Fibroblast of pulmonary artery (primary cell): Measurements from ENCODE around the gene ISM2.
"Not testable (repeated sequence)": the region's sequence is repeated elsewhere in the genome, so short reads cannot be mapped to it uniquely, and the experiment has no call there.

Experiments used
- DNase-seq: peaks from one replicate; pipeline ENCODE4 v3.0.0-alpha.2; 2010; ENCODE audit warnings: low read depth
- H3K4me3 ChIP-seq: replicated peaks from 2 replicates; pipeline ENCODE4 v1.5.1; 2011; ENCODE audit warnings: low read depth, mild to moderate bottlenecking, control low read depth, low read length, moderate library complexity
- TF ChIP-seq, protein P1 (sequence below): IDR thresholded peaks from 2 replicates; pipeline ENCODE4 v1.5.1; 2011; ENCODE audit warnings: mild to moderate bottlenecking, control low read depth, low read length, inconsistent platforms; ENCODE audit errors: missing control alignments

Gene ISM2

DNA sequence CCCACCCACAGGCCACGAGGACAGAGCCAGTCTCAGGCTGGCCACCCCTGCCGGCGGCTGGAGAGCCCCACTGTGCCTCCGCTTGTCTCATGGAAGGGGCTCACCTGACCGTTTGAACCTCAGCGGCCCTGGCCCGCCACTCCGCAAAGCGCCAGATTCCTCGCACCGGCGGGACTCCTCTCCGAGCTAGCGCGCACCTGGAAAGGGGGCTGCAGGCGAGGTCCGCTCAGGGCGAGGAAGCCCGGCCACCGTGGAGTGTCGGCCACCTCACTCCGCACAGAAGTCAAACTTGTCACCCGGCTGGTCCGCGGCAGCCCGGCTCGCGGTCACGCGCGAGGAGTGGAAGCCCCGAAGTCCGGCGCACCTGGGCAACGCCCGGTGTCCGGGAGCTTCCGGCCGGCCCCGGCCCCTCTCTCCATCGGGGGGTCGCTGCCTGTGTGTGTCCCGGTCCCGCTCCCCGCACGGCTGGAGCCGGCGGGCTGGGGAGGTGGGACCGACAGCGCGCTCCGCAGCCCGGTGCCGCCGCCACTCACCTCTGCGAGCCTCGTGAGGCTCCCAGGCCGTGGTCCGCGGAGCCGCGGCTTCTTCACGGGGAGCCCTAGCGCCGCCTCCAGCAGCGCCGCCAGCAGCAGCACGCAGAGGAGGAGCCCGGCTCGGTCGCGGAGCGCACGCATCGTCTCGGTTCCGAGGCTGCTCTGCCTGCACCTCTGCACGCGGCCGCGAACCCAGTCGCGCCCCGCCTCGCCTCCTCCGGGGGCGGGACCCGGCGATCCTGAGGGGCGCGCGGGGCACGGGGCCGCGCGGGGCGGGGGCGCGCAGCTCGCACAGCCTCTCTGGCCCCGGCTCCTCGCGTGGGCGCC lies at the start of gene ISM2:
TSS of gene ISM2 (minus strand) at position 697 of the 860 bp plus-strand sequence. CDS start at position 674, 23 bp downstream.
- TF ChIP-seq, protein P1, sequence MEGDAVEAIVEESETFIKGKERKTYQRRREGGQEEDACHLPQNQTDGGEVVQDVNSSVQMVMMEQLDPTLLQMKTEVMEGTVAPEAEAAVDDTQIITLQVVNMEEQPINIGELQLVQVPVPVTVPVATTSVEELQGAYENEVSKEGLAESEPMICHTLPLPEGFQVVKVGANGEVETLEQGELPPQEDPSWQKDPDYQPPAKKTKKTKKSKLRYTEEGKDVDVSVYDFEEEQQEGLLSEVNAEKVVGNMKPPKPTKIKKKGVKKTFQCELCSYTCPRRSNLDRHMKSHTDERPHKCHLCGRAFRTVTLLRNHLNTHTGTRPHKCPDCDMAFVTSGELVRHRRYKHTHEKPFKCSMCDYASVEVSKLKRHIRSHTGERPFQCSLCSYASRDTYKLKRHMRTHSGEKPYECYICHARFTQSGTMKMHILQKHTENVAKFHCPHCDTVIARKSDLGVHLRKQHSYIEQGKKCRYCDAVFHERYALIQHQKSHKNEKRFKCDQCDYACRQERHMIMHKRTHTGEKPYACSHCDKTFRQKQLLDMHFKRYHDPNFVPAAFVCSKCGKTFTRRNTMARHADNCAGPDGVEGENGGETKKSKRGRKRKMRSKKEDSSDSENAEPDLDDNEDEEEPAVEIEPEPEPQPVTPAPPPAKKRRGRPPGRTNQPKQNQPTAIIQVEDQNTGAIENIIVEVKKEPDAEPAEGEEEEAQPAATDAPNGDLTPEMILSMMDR, result no peak
- peak; percentile 41 for DNase-seq
- H3K4me3 ChIP-seq, result peak within 1 kb of the TSS; percentile 43

DNA sequence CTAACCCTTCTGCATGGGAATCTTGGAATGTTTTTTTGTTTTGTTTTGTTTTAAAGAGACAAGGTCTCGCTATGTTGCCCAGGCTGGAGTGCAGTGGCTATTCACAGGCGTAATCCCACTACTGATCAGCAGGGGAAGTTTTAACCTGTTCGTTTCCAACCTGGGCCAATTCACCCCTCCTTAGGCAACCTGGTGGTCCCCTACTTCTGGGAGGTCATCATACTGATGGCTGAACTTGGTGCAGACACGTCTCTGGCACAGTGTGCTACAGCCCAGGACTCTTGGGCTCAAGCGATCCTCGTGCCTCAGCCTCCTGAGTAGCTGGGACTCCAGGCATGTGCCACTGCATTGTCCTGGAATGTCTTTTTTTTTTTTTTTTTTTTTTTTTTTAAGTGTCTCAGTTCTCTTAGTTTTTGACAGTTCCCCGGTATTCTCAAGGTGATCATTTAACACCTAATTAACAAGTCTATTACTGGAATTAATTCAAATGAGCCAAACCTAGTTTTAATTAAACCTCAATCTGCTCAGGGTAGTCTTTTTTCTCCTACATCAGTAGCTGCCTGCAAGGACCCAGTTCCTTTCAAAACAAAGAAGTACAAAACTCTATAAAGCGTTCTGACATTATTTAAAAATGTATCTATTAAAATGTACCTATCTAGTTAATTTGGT lies 49.0 kb upstream of the ISM2 start:
- no peak overlapping the region for H3K4me3 ChIP-seq
- DNase-seq, result no peak
- TF ChIP-seq, protein P1, result peak; percentile 14

DNA sequence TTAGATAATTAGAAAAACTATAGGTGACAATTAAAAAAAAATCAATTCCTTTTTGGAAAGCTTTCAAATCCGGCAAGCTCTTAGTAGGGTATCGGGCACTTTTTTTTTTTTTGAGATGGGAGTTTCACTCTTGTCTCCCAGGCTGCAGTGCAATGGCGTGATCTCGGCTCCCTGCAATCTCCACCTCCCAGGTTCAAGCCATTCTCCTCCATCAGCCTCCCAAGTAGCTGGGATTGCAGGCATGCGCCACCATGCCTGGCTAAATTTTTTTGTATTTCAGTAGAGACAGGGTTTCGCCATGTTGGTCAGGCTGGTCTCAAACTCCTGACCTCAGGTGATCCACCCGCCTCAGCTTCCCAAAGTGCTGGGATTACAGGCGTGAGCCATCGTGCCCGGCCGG lies 46.6 kb upstream of the ISM2 start:
- DNase-seq, H3K4me3 ChIP-seq: not testable (repeated sequence)

DNA sequence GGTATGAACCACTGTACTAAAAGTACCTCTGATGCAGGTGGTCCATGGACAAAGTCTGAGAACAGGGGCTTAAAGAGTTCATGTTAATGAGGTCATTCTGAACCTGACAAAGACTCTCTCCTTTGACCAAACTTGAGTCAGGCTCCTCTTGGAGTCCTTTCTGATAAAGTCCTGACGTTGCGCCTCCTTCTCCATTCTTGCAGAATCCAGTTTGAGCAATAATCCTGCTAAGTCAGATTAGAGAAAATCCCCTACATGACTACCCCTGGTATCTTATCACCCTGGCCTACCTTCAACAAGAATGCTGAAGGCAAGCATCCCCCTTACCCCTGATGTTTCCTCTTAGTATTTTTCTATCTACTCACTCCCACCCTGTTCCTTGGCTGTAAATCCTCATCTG lies 46.0 kb upstream of the ISM2 start:
- peak; percentile 8 for DNase-seq
- TF ChIP-seq, protein P1, result no peak

DNA sequence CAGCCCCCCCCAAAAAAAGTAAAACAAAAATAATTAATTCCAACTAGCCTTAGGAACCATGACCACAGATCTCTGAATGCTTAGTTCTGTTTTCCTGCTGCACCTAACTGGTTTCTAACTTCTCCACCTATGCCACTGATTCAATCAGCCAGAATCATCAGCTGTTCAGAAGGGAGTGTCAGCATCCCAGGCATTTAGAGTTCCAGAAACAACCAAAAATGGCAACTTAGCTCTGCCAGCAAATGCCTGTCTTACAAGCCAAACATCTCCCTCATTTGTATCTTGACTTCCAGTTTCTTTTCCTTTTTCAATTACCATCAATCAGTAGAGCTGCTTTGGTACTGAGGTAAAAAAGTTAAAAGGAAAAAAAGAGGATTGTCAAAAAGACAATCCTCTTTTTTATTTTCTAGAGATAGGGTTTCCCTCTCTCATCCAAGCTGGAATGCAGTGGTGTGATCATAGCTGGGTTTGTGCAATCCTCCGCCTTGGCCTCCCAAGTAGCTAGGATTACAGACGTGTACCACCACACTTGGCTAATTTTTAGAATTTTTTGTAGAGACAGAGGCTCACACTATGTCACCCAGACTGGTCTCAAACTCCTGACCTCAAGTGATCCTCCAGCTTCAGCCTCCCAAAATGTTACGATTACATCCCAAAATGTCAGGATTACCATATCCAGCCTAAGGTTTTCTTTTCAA lies 45.2 kb upstream of the ISM2 start:
- H3K4me3 ChIP-seq, result no peak overlapping the region
- TF ChIP-seq, protein P1, result no peak
- DNase-seq, result peak; percentile 36

More for the DNA sequence above, 46.0 kb upstream of the ISM2 start:
- H3K4me3 ChIP-seq, result no peak overlapping the region

DNA sequence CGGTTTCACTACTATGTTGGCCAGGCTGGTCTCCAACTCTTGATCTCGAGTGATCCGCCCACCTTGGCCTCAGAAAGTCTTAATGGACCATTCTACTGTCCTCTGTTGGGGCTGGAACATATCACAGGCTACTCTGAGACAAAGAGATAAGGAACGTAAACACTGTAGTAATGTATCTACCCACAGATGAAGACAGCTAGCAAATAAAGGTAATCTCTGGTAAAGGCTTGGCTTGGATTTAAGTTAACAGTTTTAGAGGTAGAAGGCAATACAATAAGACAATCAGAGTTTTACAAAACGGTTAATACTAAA lies 44.6 kb upstream of the ISM2 start:
- DNase-seq, result no peak
- H3K4me3 ChIP-seq, result no peak overlapping the region
- TF ChIP-seq, protein P1, result no peak
